CD4-positive, alpha-beta T cell (primary cell): ENCODE data around the gene APC2. TPM values are rescaled to one million over a fixed set of nuclear protein-coding genes. Genes with fewer than 3 reads are reported as not detected.

Source experiments
- ATAC-seq: fragments of 200-7000 bp; cut with Tn5 transposase; one replicate; pipeline ENCODE4 v1.10.0; 2022; ENCODE audit warnings: mild to moderate bottlenecking; ENCODE audit not compliant: poor library complexity
- CTCF ChIA-PET: fragments of 350-600 bp; sonication (Branson Sonifier 250); formaldehyde crosslinking; loops from one replicate; lab custom pipeline; 2021; ENCODE audit warnings: antibody characterized with exemption, inconsistent platforms; lab: Charles Lee
- POLR2A ChIA-PET: fragments of 350-600 bp; sonication (Branson Sonifier 250); formaldehyde crosslinking; loops from one replicate; lab custom pipeline; 2021; ENCODE audit warnings: antibody characterized with exemption, inconsistent platforms; lab: Charles Lee
- DNase-seq, 14 experiments: peaks; one replicate each; pipeline ENCODE4 v3.0.0-alpha.2; 2013 to 2020; ENCODE audit warnings: mixed read lengths in 2 of 14
- H3K27ac ChIP-seq, 2 donors: one replicate each; pipeline versions ENCODE4 v1.5.1 to v1.7.0; 2013; ENCODE audit warnings: low read length in 2 of 2, low read depth in 1 of 2, mild to moderate bottlenecking in 1 of 2
- H3K27me3 ChIP-seq, 2 experiments: 1 replicate in 1 of 2; 2 replicates in 1 of 2; pipeline versions ENCODE4 v1.6.1 to v1.7.0; 2013; ENCODE audit warnings: low read length in 2 of 2, control low read depth in 1 of 2, mild to moderate bottlenecking in 1 of 2, moderate library complexity in 1 of 2; ENCODE audit not compliant: insufficient read depth in 2 of 2, control insufficient read depth in 1 of 2
- H3K36me3 ChIP-seq: one replicate; pipeline ENCODE4 v1.6.1; 2013; ENCODE audit warnings: low read length, control low read depth; ENCODE audit not compliant: insufficient read depth
- H3K4me1 ChIP-seq: one replicate; pipeline ENCODE4 v1.6.1; 2013; ENCODE audit warnings: low read length, control low read depth; ENCODE audit not compliant: insufficient read depth
- H3K4me3 ChIP-seq: one replicate; pipeline ENCODE4 v1.5.1; 2013; ENCODE audit warnings: mild to moderate bottlenecking, low read length, moderate library complexity
- H3K9me3 ChIP-seq, 2 experiments: 1 replicate in 1 of 2; 2 replicates in 1 of 2; pipeline versions ENCODE4 v1.6.1 to v1.7.0; 2013; ENCODE audit warnings: low read length in 2 of 2, mild to moderate bottlenecking in 2 of 2, control low read depth in 1 of 2, moderate library complexity in 1 of 2; ENCODE audit not compliant: control insufficient read depth in 1 of 2, insufficient read depth in 1 of 2
- H3K27ac Mint-ChIP-seq: one replicate; pipeline ENCODE4 v1.8.0; 2020; ENCODE audit warnings: mixed read lengths
- H3K27me3 Mint-ChIP-seq: one replicate; pipeline ENCODE4 v1.8.0; 2021; ENCODE audit warnings: mixed read lengths
- H3K36me3 Mint-ChIP-seq: one replicate; pipeline ENCODE4 v1.8.0; 2021; ENCODE audit warnings: low read depth, mixed read lengths
- H3K4me1 Mint-ChIP-seq: one replicate; pipeline ENCODE4 v1.8.0; 2021; ENCODE audit warnings: low read depth, mixed read lengths
- H3K4me3 Mint-ChIP-seq: one replicate; pipeline ENCODE4 v1.8.0; 2020; ENCODE audit warnings: mild to moderate bottlenecking, mixed read lengths
- H3K9me3 Mint-ChIP-seq: one replicate; pipeline ENCODE4 v1.8.0; 2020; ENCODE audit warnings: mixed read lengths
- CTCF ChIP-seq: fragments of 200-600 bp; IDR thresholded peaks from one replicate; pipeline ENCODE4 v1.8.0; 2022; ENCODE audit warnings: antibody characterized with exemption, mild to moderate bottlenecking
- intact Hi-C, 2 experiments: fragments of 100-400 bp; cut with DNase I in 1 of 2; cut with micrococcal nuclease in 1 of 2; formaldehyde crosslinking; loops; one replicate each; pipeline versions ENCODE4 v1.15.1 to v1.9.0; 2023 to 2025; cut with DNase I, micrococcal nuclease
- polyA plus RNA-seq, 2 donors: library from polyadenylated mRNA; unstranded; fragments of 120-200 nt; gene quantifications; one replicate each; pipeline ENCODE4 v1.2.1, GENCODE V29; 2013
- total RNA-seq, 174 experiments: library from RNA in 2 of 174; stranded (reverse) in 2 of 174; gene quantifications; one replicate each; pipeline ENCODE4 v1.2.3 and lab custom pipeline; 2021 to 2026

Gene APC2
- total RNA-seq (under 1 TPM; 0.20 to 0.30 TPM), total RNA-seq (lab: John Stamatoyannopoulos, UW) (0 to 1.4 (median 0.27) reads per million in 172 experiments)
- 0.16 TPM for polyA plus RNA-seq (2013, experiment 1 of 2)
- 0.33 TPM for polyA plus RNA-seq (2013, experiment 2 of 2)

GRCh38 chr19:1449467-1450442, at the start of gene APC2:
Gene APC2 (plus strand): TSS chr19:1450121. CDS start chr19:1453002, 2,881 bp downstream.
- ATAC-seq (peak; percentile 34), DNase-seq (peak in 3 of 14 experiments; percentile 25 to 54 (median 30))
- peaks cover 64% of the 10 kb centered on the region for H3K27me3 Mint-ChIP-seq
- intact Hi-C loops: no loop called here
- Histone ChIP-seq H3K9me3 (peaks cover 0 to 46% of the 10 kb centered on the region in 2 experiments), H3K27ac (no peak within 1 kb of the TSS), H3K27me3 (peaks cover 61 to 87% of the 10 kb centered on the region in 2 experiments), H3K4me1 (peaks cover 42% of the 10 kb centered on the region), H3K4me3 (no peak within 1 kb of the TSS), H3K36me3 (no peaks in the 10 kb centered on the region)
- H3K36me3 Mint-ChIP-seq: no peaks in the 10 kb centered on the region
- H3K9me3 Mint-ChIP-seq: no peaks in the 10 kb centered on the region
- POLR2A ChIA-PET: no interaction called here
- TF ChIP-seq CTCF: no peak
- CTCF ChIA-PET: no interaction called here
- H3K27ac Mint-ChIP-seq: no peak within 1 kb of the TSS
- peak within 1 kb of the TSS; percentile 1 for H3K4me3 Mint-ChIP-seq
- H3K4me1 Mint-ChIP-seq: peaks cover 20% of the 10 kb centered on the region

GRCh38 chr19:1400281-1401137, 49.4 kb upstream of the APC2 start:
- peaks cover 6% of the 10 kb centered on the region for H3K4me1 Mint-ChIP-seq
- H3K4me1 ChIP-seq: peaks cover 39% of the 10 kb centered on the region
- no peaks in the 10 kb centered on the region for H3K27me3 Mint-ChIP-seq
- no peaks in the 10 kb centered on the region for H3K9me3 ChIP-seq
- POLR2A ChIA-PET: no interaction called here
- H3K27ac ChIP-seq: no peak overlapping the region
- H3K27me3 ChIP-seq: peaks cover 0 to 11% of the 10 kb centered on the region in 2 experiments
- CTCF ChIA-PET: no interaction called here
- TF ChIP-seq CTCF: no peak
- H3K36me3 ChIP-seq: no peaks in the 10 kb centered on the region
- no peaks in the 10 kb centered on the region for H3K36me3 Mint-ChIP-seq
- H3K4me3 Mint-ChIP-seq: peak overlapping the region; percentile 74
- intact Hi-C loops: loop anchor here (1.0 to 10.0 kb wide), 4 partner anchors 47 to 864 kb away; partner anchors contain the start of genes FAM174C (in 1 of the 2) and TCF3 (in 1 of the 2)
- H3K27ac Mint-ChIP-seq: no peak overlapping the region
- H3K4me3 ChIP-seq: peak overlapping the region; percentile 52
- no peak for DNase-seq
- peak; percentile 39 for ATAC-seq
- H3K9me3 Mint-ChIP-seq: no peaks in the 10 kb centered on the region
